SK-N-MC (cell line): Measurements from ENCODE around the gene HHAT.
"Not testable (repeated sequence)": the region's sequence is repeated elsewhere in the genome, so short reads cannot be mapped to it uniquely, and the experiment has no call there.

Experiments
- DNase-seq: peaks from one replicate; pipeline ENCODE4 v3.0.0-alpha.2; 2011; ENCODE audit warnings: low read depth, low spot score
- H3K27ac ChIP-seq: fragments of 200-600 bp; sonication (generic); 2 replicates; pipeline ENCODE4 v1.5.1; 2016; ENCODE audit warnings: mixed run types
- H3K36me3 ChIP-seq: fragments of 200-600 bp; sonication (generic); 2 replicates; pipeline ENCODE4 v1.6.1; 2017; ENCODE audit warnings: antibody characterized with exemption, low read length, mixed read lengths; ENCODE audit not compliant: insufficient read depth
- H3K4me3 ChIP-seq: fragments of 200-600 bp; sonication (generic); 2 replicates; pipeline ENCODE4 v1.5.1; 2016
- H3K9ac ChIP-seq: fragments of 200-600 bp; sonication (generic); 2 replicates; pipeline ENCODE4 v1.8.0; 2017; ENCODE audit warnings: mixed run types, mixed read lengths; ENCODE audit not compliant: insufficient read length
- H3K9me3 ChIP-seq: fragments of 200-600 bp; sonication (generic); 2 replicates; pipeline ENCODE4 v1.6.1; 2017; ENCODE audit warnings: low read depth, mild to moderate bottlenecking, antibody characterized with exemption, low read length, moderate library complexity, mixed read lengths
- EZH2 ChIP-seq: fragments of 200-600 bp; sonication (generic); IDR thresholded peaks from one replicate; pipeline ENCODE4 v1.6.1; 2017; ENCODE audit warnings: antibody characterized with exemption
- FOXP2 ChIP-seq: optimal IDR thresholded peaks from 2 replicates; pipeline ENCODE3; 2011; ENCODE audit warnings: mild to moderate bottlenecking, moderate library complexity; ENCODE audit not compliant: insufficient read depth; ENCODE audit errors: extremely low read length, control extremely low read depth
- POLR2AphosphoS5 ChIP-seq: IDR thresholded peaks from 2 replicates; pipeline ENCODE4 v1.6.1; 2012; ENCODE audit warnings: mild to moderate bottlenecking, low read depth, low read length, borderline replicate concordance

The HHAT gene

GRCh38 chr1:210654176-210654981 is 325.7 kb downstream of the HHAT start:
- H3K4me3 ChIP-seq: no peak overlapping the region
- no peak overlapping the region for H3K27ac ChIP-seq
- no peak for DNase-seq
- no peak overlapping the region for H3K9ac ChIP-seq
- H3K9me3 ChIP-seq: no peaks in the 10 kb centered on the region
- H3K36me3 ChIP-seq: no peaks in the 10 kb centered on the region
- TF ChIP-seq FOXP2: no peak
- TF ChIP-seq POLR2AphosphoS5: no peak
- no peak for TF ChIP-seq EZH2

GRCh38 chr1:210655511-210655910 is 326.8 kb downstream of the HHAT start:
- no peak for DNase-seq
- H3K27ac ChIP-seq: no peak overlapping the region
- H3K9ac ChIP-seq: no peak overlapping the region
- H3K4me3 ChIP-seq: no peak overlapping the region
- H3K36me3 ChIP-seq: no peaks in the 10 kb centered on the region
- no peak for TF ChIP-seq EZH2
- TF ChIP-seq POLR2AphosphoS5: no peak
- no peak for TF ChIP-seq FOXP2
- no peaks in the 10 kb centered on the region for H3K9me3 ChIP-seq

GRCh38 chr1:210657806-210658205 is 329.1 kb downstream of the HHAT start:
- no peak overlapping the region for H3K9ac ChIP-seq
- H3K27ac ChIP-seq: no peak overlapping the region
- no peaks in the 10 kb centered on the region for H3K9me3 ChIP-seq
- no peaks in the 10 kb centered on the region for H3K36me3 ChIP-seq
- no peak for TF ChIP-seq FOXP2
- no peak for TF ChIP-seq POLR2AphosphoS5
- no peak for TF ChIP-seq EZH2
- no peak for DNase-seq
- no peak overlapping the region for H3K4me3 ChIP-seq

- H3K9ac ChIP-seq, DNase-seq, H3K9me3 ChIP-seq: not testable (repeated sequence)
Observed at GRCh38 chr1:210661520-210661919, 332.8 kb downstream of the HHAT start.

GRCh38 chr1:210662291-210663050 is 333.8 kb downstream of the HHAT start:
- no peak overlapping the region for H3K4me3 ChIP-seq
- no peak overlapping the region for H3K9ac ChIP-seq
- H3K27ac ChIP-seq: no peak overlapping the region
- H3K9me3 ChIP-seq: no peaks in the 10 kb centered on the region
- H3K36me3 ChIP-seq: no peaks in the 10 kb centered on the region
- no peak for DNase-seq
- TF ChIP-seq FOXP2 (no peak), EZH2 (no peak), POLR2AphosphoS5 (no peak)

More at GRCh38 chr1:210661520-210661919, 332.8 kb downstream of the HHAT start:
- H3K36me3 ChIP-seq, H3K4me3 ChIP-seq, H3K27ac ChIP-seq: not testable (repeated sequence)

- no peaks in the 10 kb centered on the region for H3K9me3 ChIP-seq
- H3K4me3 ChIP-seq: no peak overlapping the region
- H3K27ac ChIP-seq: no peak overlapping the region
- H3K9ac ChIP-seq: no peak overlapping the region
- no peak for DNase-seq
- H3K36me3 ChIP-seq: no peaks in the 10 kb centered on the region
- no peak for TF ChIP-seq POLR2AphosphoS5
- TF ChIP-seq FOXP2: no peak
- TF ChIP-seq EZH2: no peak
Observed at GRCh38 chr1:210663730-210664573, 335.2 kb downstream of the HHAT start.

GRCh38 chr1:210669951-210670350 is 341.2 kb downstream of the HHAT start:
- no peak for TF ChIP-seq POLR2AphosphoS5
- TF ChIP-seq EZH2: no peak
- no peak for TF ChIP-seq FOXP2
- H3K27ac ChIP-seq: no peak overlapping the region
- no peak for DNase-seq
- H3K9ac ChIP-seq: no peak overlapping the region
- no peaks in the 10 kb centered on the region for H3K9me3 ChIP-seq
- H3K4me3 ChIP-seq: no peak overlapping the region
- no peaks in the 10 kb centered on the region for H3K36me3 ChIP-seq

- no peak for TF ChIP-seq EZH2
- TF ChIP-seq FOXP2: no peak
- TF ChIP-seq POLR2AphosphoS5: no peak
- no peaks in the 10 kb centered on the region for H3K36me3 ChIP-seq
- no peak overlapping the region for H3K4me3 ChIP-seq
- no peaks in the 10 kb centered on the region for H3K9me3 ChIP-seq
- no peak overlapping the region for H3K27ac ChIP-seq
- DNase-seq: no peak
- no peak overlapping the region for H3K9ac ChIP-seq
Observed at GRCh38 chr1:210674151-210674550, 345.4 kb downstream of the HHAT start.
